ENCODE measurements around the gene NPIPB8.
"Not testable (repeated sequence)": the region's sequence is repeated elsewhere in the genome, so short reads cannot be mapped to it uniquely, and the experiment has no call there.

DNA sequence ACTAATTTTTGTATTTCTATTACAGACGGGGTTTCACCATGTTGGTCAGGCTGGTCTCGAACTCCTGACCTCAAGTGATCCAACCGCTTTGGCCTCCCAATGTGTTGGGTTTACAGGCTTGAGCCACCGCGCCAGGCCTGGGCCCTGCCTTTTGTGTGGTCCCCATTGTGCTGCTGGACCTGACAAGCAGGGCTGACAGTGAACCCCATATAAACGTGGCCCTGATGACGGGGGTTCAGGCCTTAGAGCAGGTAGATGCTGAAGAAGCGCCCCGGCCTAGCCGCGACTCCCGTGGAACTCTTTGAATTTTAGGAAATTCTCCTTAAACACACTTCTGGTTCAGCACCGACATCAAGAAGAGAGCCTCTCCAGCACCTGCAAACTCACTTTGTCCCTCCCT is 36.3 kb upstream of the NPIPB8 start:
- TF ChIP-seq, protein P1, sequence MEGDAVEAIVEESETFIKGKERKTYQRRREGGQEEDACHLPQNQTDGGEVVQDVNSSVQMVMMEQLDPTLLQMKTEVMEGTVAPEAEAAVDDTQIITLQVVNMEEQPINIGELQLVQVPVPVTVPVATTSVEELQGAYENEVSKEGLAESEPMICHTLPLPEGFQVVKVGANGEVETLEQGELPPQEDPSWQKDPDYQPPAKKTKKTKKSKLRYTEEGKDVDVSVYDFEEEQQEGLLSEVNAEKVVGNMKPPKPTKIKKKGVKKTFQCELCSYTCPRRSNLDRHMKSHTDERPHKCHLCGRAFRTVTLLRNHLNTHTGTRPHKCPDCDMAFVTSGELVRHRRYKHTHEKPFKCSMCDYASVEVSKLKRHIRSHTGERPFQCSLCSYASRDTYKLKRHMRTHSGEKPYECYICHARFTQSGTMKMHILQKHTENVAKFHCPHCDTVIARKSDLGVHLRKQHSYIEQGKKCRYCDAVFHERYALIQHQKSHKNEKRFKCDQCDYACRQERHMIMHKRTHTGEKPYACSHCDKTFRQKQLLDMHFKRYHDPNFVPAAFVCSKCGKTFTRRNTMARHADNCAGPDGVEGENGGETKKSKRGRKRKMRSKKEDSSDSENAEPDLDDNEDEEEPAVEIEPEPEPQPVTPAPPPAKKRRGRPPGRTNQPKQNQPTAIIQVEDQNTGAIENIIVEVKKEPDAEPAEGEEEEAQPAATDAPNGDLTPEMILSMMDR (IDR thresholded peaks at IDR 0.05): not testable (repeated sequence)
- not testable (repeated sequence) for TF ChIP-seq POLR2A (IDR thresholded peaks at IDR 0.05)

All from breast epithelium (tissue), 3 donors.